Ascending aorta (tissue), 2 donors: Measurements from ENCODE around the gene ADD3. TPM values are rescaled to one million over a fixed set of nuclear protein-coding genes. Genes with fewer than 3 reads are reported as not detected.
"Not testable (repeated sequence)": the region's sequence is repeated elsewhere in the genome, so short reads cannot be mapped to it uniquely, and the experiment has no call there.

ENCODE experiments used
- DNase-seq, 2 donors: peaks; one replicate each; pipeline ENCODE4 v3.0.0-alpha.2; 2019; ENCODE audit warnings: low spot score in 2 of 2
- H3K27ac ChIP-seq, 2 donors: fragments of 200-600 bp; sonication (generic); one replicate each; pipeline ENCODE4 v1.5.1; 2016 to 2017; ENCODE audit warnings: mild to moderate bottlenecking in 1 of 2
- H3K27me3 ChIP-seq: fragments of 200-600 bp; sonication (generic); one replicate; pipeline ENCODE4 v1.5.1; 2017
- H3K36me3 ChIP-seq, 2 donors: fragments of 200-600 bp; sonication (generic); one replicate each; pipeline ENCODE4 v1.5.1; 2016
- H3K4me1 ChIP-seq, 2 donors: fragments of 200-600 bp; sonication (generic); one replicate each; pipeline ENCODE4 v1.5.1; 2016 to 2017; ENCODE audit warnings: mild to moderate bottlenecking in 1 of 2
- H3K4me3 ChIP-seq, 2 donors: fragments of 200-600 bp; sonication (generic); one replicate each; pipeline ENCODE4 v1.5.1; 2016 to 2017; ENCODE audit warnings: mild to moderate bottlenecking in 1 of 2
- H3K9me3 ChIP-seq, 2 donors: fragments of 200-600 bp; sonication (generic); one replicate each; pipeline ENCODE4 v1.5.1; 2016
- intact Hi-C: fragments of 100-400 bp; cut with DNase I; formaldehyde crosslinking; loops from one replicate; pipeline ENCODE4 v1.15.1; 2023
- total RNA-seq: library from RNA; depleted of rRNA; stranded (reverse); fragments of >200 nt; gene quantifications from one replicate; pipeline ENCODE4 v1.1.0, GENCODE V29; 2016
- TF ChIP-seq, protein P1 (sequence below), 3 experiments: fragments of 200-600 bp in 2 of 3; fragments of 450-650 bp in 1 of 3; sonication (generic) in 2 of 3; IDR thresholded peaks; one replicate each; pipeline ENCODE4 v1.5.1; 2016 to 2019; ENCODE audit warnings: antibody characterized with exemption in 3 of 3, mild to moderate bottlenecking in 1 of 3, moderate library complexity in 1 of 3

Gene ADD3
- total RNA-seq, 1 donor from 2014 or later: 93.0 TPM

DNA sequence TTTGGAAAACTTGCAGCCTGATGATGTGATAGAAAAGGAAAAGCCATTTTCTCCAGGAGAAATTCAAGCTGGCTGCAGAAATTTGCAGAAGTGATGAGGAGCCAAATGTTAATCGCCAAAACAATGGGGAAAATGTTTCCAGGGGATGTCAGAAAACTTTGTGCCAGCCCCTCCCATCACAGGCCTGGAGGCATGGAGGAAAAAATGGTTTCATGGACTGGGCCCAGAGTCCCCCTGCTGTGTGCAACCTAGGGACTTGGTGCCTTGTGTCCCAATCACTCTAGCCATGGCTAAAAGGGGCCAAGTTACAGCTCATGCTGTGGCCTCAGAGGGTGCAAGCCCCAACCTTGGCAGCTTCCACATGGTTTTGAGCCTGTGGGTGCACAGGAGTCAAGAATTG is 41.0 kb downstream of the ADD3 start:
- intact Hi-C loops: no loop called here

GRCh38 chr10:110049889-110050591 is 42.3 kb downstream of the ADD3 start:
- H3K4me3 ChIP-seq, H3K36me3 ChIP-seq, DNase-seq, H3K27ac ChIP-seq, H3K9me3 ChIP-seq, intact Hi-C loops, H3K27me3 ChIP-seq: not testable (repeated sequence)
- H3K4me1 ChIP-seq: peaks cover 3 to 16% of the 10 kb centered on the region in 2 donors

More for the DNA sequence above, 41.0 kb downstream of the ADD3 start:
- H3K4me1 ChIP-seq: peaks cover 3 to 16% of the 10 kb centered on the region in 2 donors
- no peaks in the 10 kb centered on the region for H3K36me3 ChIP-seq
- TF ChIP-seq, protein P1, sequence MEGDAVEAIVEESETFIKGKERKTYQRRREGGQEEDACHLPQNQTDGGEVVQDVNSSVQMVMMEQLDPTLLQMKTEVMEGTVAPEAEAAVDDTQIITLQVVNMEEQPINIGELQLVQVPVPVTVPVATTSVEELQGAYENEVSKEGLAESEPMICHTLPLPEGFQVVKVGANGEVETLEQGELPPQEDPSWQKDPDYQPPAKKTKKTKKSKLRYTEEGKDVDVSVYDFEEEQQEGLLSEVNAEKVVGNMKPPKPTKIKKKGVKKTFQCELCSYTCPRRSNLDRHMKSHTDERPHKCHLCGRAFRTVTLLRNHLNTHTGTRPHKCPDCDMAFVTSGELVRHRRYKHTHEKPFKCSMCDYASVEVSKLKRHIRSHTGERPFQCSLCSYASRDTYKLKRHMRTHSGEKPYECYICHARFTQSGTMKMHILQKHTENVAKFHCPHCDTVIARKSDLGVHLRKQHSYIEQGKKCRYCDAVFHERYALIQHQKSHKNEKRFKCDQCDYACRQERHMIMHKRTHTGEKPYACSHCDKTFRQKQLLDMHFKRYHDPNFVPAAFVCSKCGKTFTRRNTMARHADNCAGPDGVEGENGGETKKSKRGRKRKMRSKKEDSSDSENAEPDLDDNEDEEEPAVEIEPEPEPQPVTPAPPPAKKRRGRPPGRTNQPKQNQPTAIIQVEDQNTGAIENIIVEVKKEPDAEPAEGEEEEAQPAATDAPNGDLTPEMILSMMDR (IDR thresholded peaks at IDR 0.05): no peak
- DNase-seq: no peak
- no peaks in the 10 kb centered on the region for H3K9me3 ChIP-seq
- no peaks in the 10 kb centered on the region for H3K27me3 ChIP-seq
- H3K4me3 ChIP-seq: no peak overlapping the region
- H3K27ac ChIP-seq: no peak overlapping the region

- H3K27me3 ChIP-seq: no peaks in the 10 kb centered on the region
- intact Hi-C loops: no loop called here
- no peaks in the 10 kb centered on the region for H3K36me3 ChIP-seq
- TF ChIP-seq, protein P1 (IDR thresholded peaks at IDR 0.05): no peak
- DNase-seq: no peak
- no peak overlapping the region for H3K27ac ChIP-seq
- no peak overlapping the region for H3K4me3 ChIP-seq
- no peaks in the 10 kb centered on the region for H3K9me3 ChIP-seq
- H3K4me1 ChIP-seq: peaks cover 3 to 21% of the 10 kb centered on the region in 2 donors
Observed at GRCh38 chr10:110051487-110051886, 43.7 kb downstream of the ADD3 start.

DNA sequence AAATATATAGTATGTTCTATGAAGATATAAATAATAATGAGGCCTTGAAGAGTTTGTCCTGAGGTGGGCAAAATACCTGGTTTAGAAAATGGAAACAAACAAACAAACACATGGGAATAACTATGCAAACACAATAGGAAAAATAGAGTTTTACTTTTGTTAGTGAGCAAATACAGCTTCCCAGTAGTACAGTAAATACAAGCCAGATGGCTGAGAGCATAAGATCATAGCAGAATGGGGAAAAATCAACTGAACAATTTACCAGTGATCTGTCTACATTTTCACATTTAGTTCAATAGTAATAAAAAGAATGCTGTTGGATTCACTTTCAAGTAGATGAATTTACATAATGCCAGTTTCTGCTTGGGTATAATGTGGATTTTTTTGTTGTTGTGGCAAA is 45.1 kb downstream of the ADD3 start:
- H3K4me1 ChIP-seq: peaks cover 3 to 31% of the 10 kb centered on the region in 2 donors
- no peak overlapping the region for H3K4me3 ChIP-seq
- H3K36me3 ChIP-seq: no peaks in the 10 kb centered on the region
- no peak overlapping the region for H3K27ac ChIP-seq
- no peak for DNase-seq
- TF ChIP-seq, protein P1 (IDR thresholded peaks at IDR 0.05): no peak
- no peaks in the 10 kb centered on the region for H3K27me3 ChIP-seq
- intact Hi-C loops: no loop called here
- H3K9me3 ChIP-seq: no peaks in the 10 kb centered on the region

GRCh38 chr10:110056822-110057221 is 49.0 kb downstream of the ADD3 start:
- H3K27me3 ChIP-seq: no peaks in the 10 kb centered on the region
- no peak overlapping the region for H3K4me3 ChIP-seq
- H3K9me3 ChIP-seq: no peaks in the 10 kb centered on the region
- intact Hi-C loops: no loop called here
- H3K27ac ChIP-seq: peak overlapping the region in 1 of 2 donors; percentile 27
- H3K36me3 ChIP-seq: no peaks in the 10 kb centered on the region
- no peak for DNase-seq
- TF ChIP-seq, protein P1 (IDR thresholded peaks at IDR 0.05): no peak
- peaks cover 2 to 39% of the 10 kb centered on the region in 2 donors for H3K4me1 ChIP-seq

- no peak overlapping the region for H3K4me3 ChIP-seq
- intact Hi-C loops: no loop called here
- TF ChIP-seq, protein P1 (IDR thresholded peaks at IDR 0.05): no peak
- peaks cover 0 to 33% of the 10 kb centered on the region in 2 donors for H3K4me1 ChIP-seq
- no peaks in the 10 kb centered on the region for H3K27me3 ChIP-seq
- H3K36me3 ChIP-seq: no peaks in the 10 kb centered on the region
- no peak overlapping the region for H3K27ac ChIP-seq
- DNase-seq: no peak
- no peaks in the 10 kb centered on the region for H3K9me3 ChIP-seq
Observed at GRCh38 chr10:110057456-110057855, 49.7 kb downstream of the ADD3 start.
